H1 (cell line): Measurements from ENCODE around the gene ENTPD6. TPM values are rescaled to one million over a fixed set of nuclear protein-coding genes. Genes with fewer than 3 reads are reported as not detected.

ENCODE experiments used
- BCL11A ChIP-seq, 2 experiments: IDR thresholded peaks; one replicate each; pipeline ENCODE4 v1.6.1; 2011; ENCODE audit warnings: low read depth in 2 of 2, low read length in 2 of 2, mild to moderate bottlenecking in 2 of 2
- CEBPB ChIP-seq: IDR thresholded peaks from 2 replicates; pipeline ENCODE4 v1.6.1; 2012; ENCODE audit warnings: low read depth, low read length
- EZH2 ChIP-seq: fragments of 200-600 bp; sonication (generic); IDR thresholded peaks from 2 replicates; pipeline ENCODE4 v1.7.1; 2012; ENCODE audit warnings: low read depth, mild to moderate bottlenecking, moderate library complexity, low read length, inconsistent platforms; ENCODE audit not compliant: severe bottlenecking
- HDAC2 ChIP-seq, 2 experiments: fragments of 300-600 bp in 1 of 2; sonication (generic) in 1 of 2; IDR thresholded peaks; 2 replicates each; pipeline ENCODE4 v1.6.1; 2011 to 2012; ENCODE audit warnings: low read depth in 2 of 2, low read length in 2 of 2, mild to moderate bottlenecking in 2 of 2, moderate library complexity in 2 of 2, borderline replicate concordance in 1 of 2, inconsistent platforms in 1 of 2
- JUN ChIP-seq: IDR thresholded peaks from 2 replicates; pipeline ENCODE4 v1.6.1; 2011; ENCODE audit warnings: low read depth, mild to moderate bottlenecking, improper control_type of control experiment, low read length
- JUND ChIP-seq: IDR thresholded peaks from 2 replicates; pipeline ENCODE4 v1.6.1; 2011; ENCODE audit warnings: mild to moderate bottlenecking, improper control_type of control experiment, low read length
- RAD21 ChIP-seq, 2 experiments: IDR thresholded peaks in 1 of 2; conservative IDR thresholded peaks in 1 of 2; 2 replicates each; pipeline ENCODE4 v1.6.1; 2011; ENCODE audit warnings: low read depth in 2 of 2, low read length in 2 of 2, improper control_type of control experiment in 1 of 2, inconsistent platforms in 1 of 2, mild to moderate bottlenecking in 1 of 2, moderate library complexity in 1 of 2
- SAP30 ChIP-seq: fragments of 300-600 bp; sonication (generic); IDR thresholded peaks from 2 replicates; pipeline ENCODE4 v1.7.1; 2012; ENCODE audit warnings: low read length, moderate library complexity, mild to moderate bottlenecking, inconsistent platforms; ENCODE audit not compliant: insufficient read depth, insufficient replicate concordance
- SIRT6 ChIP-seq: IDR thresholded peaks from one replicate; pipeline ENCODE4 v1.7.1; 2012; ENCODE audit warnings: low read length, inconsistent platforms
- SUZ12 ChIP-seq: fragments of 200-600 bp; sonication (generic); IDR thresholded peaks from 2 replicates; pipeline ENCODE4 v1.6.1; 2012; ENCODE audit warnings: mild to moderate bottlenecking, inconsistent platforms, low read length, moderate library complexity, mixed read lengths
- YY1 ChIP-seq: IDR thresholded peaks from 2 replicates; pipeline ENCODE4 v1.6.1; 2011; ENCODE audit warnings: low read depth, mild to moderate bottlenecking, low read length
- polyA plus RNA-seq, 7 experiments: library from polyadenylated mRNA; depleted of rRNA in 3 of 7; stranded (reverse) in 5 of 7; unstranded in 2 of 7; fragments of >200 nt in 5 of 7; fragments of 200-250 nt in 2 of 7; gene quantifications; 1 replicate in 5 of 7; 2 replicates in 1 of 7; 4 replicates in 1 of 7; pipeline versions ENCODE4 v1.2.1 to v1.2.3, GENCODE V29; 2011 to 2013; ENCODE audit warnings: missing spikeins in 2 of 7, mixed read lengths in 2 of 7
- total RNA-seq: library from RNA; stranded (reverse); fragmentation: NEBNext Ultra II Directional; extraction: Animal tissue kit (Norgen Biotek cat#: 25700); gene quantifications from 2 replicates; pipeline ENCODE4 v1.2.1, GENCODE V29; 2021
- TF ChIP-seq, protein P1 (sequence below): IDR thresholded peaks from 2 replicates; pipeline ENCODE4 v1.6.1; 2011; ENCODE audit warnings: low read length, improper control_type of control experiment
- TF ChIP-seq, protein P2 (sequence below), 3 experiments: IDR thresholded peaks; 1 replicate in 2 of 3; 2 replicates in 1 of 3; pipeline versions ENCODE4 v1.5.1 to v1.6.1; 2011; ENCODE audit warnings: low read length in 3 of 3, mild to moderate bottlenecking in 3 of 3, inconsistent platforms in 2 of 3, low read depth in 1 of 3, moderate library complexity in 1 of 3; ENCODE audit not compliant: insufficient read depth in 1 of 3; ENCODE audit errors: control extremely low read depth in 1 of 3

ENTPD6 gene
- total and polyA plus RNA-seq, 2 of the 8 experiments (the other 6 are each of a cell fraction or from before 2014, with no cell fraction given) = 47.8 to 57.3 TPM

DNA sequence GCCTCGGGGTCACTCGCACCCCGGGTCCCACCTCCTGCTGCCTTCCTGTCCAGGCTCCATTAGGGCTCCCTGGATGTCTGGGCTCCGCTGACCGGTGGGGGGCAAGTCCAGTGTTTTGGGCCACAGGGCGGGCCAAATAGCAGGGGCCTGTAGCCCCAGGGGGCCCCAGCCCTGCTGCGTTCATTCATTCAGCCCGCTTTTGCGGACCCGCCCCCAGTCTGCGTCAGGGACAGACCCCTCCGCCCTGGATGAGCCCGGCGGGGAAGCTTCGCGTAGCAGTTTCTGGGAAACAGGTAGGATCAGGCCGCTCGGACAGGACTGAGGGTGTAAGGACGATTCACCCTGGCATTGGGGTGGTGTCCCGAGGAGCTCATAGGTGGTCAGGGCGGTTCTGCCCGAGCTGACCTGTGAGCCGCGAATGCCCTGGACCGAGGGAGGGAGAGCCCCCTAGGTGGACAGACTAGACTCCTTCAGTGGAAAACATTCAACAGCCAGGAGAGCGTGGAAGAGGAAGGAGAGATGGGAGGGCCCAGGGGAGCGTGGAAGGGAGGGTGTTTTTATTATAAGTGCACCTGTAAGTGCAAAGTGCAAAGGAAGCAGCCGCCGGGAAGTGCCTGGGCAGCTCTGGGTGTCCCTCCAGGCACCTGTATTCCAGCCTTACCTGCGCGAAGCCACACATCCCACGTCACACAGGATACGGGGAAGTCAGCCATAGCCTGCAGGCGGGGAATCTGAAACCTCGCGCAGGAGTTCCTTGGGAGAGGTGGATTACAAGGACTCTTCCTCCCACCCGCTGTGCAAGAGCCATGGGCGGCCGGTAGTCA lies 662 bp downstream of the ENTPD6 start (continued):
- TF ChIP-seq RAD21 (IDR thresholded peaks at IDR 0.05 in 1 of 2, conservative IDR thresholded peaks at IDR 0.05 in 1 of 2; ENCODE audit: low read depth in 2 of 2, low read length in 2 of 2) (no peak), SAP30 (no peak), CEBPB (no peak), HDAC2 (IDR thresholded peaks at IDR 0.05; ENCODE audit: borderline replicate concordance in 1 of 2, low read depth in 2 of 2, low read length in 2 of 2) (peak in 1 of 2 experiments; percentile 71; a peak in 1 of 4 replicates), YY1 (no peak), EZH2 (no peak), SIRT6 (no peak), JUND (no peak), BCL11A (IDR thresholded peaks at IDR 0.05; ENCODE audit: low read depth in 2 of 2, low read length in 2 of 2) (no peak), JUN (no peak), SUZ12 (peak; percentile 41; the same call in 1 of the 2 replicates)
- TF ChIP-seq, protein P1, sequence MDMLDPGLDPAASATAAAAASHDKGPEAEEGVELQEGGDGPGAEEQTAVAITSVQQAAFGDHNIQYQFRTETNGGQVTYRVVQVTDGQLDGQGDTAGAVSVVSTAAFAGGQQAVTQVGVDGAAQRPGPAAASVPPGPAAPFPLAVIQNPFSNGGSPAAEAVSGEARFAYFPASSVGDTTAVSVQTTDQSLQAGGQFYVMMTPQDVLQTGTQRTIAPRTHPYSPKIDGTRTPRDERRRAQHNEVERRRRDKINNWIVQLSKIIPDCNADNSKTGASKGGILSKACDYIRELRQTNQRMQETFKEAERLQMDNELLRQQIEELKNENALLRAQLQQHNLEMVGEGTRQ = no peak
- TF ChIP-seq, protein P2, sequence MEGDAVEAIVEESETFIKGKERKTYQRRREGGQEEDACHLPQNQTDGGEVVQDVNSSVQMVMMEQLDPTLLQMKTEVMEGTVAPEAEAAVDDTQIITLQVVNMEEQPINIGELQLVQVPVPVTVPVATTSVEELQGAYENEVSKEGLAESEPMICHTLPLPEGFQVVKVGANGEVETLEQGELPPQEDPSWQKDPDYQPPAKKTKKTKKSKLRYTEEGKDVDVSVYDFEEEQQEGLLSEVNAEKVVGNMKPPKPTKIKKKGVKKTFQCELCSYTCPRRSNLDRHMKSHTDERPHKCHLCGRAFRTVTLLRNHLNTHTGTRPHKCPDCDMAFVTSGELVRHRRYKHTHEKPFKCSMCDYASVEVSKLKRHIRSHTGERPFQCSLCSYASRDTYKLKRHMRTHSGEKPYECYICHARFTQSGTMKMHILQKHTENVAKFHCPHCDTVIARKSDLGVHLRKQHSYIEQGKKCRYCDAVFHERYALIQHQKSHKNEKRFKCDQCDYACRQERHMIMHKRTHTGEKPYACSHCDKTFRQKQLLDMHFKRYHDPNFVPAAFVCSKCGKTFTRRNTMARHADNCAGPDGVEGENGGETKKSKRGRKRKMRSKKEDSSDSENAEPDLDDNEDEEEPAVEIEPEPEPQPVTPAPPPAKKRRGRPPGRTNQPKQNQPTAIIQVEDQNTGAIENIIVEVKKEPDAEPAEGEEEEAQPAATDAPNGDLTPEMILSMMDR (IDR thresholded peaks at IDR 0.05; ENCODE audit: control extremely low read depth in 1 of 3, insufficient read depth in 1 of 3, low read depth in 1 of 3, low read length in 3 of 3) = no peak
